HG03108 (cell line): Measurements from ENCODE around the gene RSPH3.

ENCODE experiments used
- ATAC-seq: cut with Tn5 transposase; IDR thresholded peaks from one replicate; pipeline ENCODE4 v1.9.1; 2021; ENCODE audit warnings: moderate library complexity; ENCODE audit not compliant: unreplicated experiment

The RSPH3 gene

DNA sequence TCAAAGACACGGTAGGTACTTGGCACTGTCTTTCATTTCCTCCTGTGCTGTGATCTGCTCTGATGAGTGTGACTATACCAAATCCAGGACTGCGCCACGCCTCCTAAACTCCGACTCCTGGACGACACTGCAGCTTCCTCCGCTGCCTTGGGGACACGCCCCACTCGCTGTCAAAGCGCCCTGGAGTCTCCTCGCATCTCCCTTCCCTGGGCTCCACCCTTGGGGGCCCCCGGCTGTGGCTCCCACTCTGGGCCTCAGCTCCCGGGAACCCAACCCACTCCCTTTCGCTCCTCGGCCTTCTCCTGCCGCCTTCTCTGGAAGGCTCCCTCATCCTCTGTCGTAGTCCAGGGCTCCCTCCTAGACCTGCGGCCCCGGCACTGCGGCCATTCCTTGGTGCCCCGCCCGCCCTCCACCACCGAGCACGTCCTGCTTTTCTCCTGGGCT is 61.2 kb downstream of the RSPH3 start:
- no peak for ATAC-seq

DNA sequence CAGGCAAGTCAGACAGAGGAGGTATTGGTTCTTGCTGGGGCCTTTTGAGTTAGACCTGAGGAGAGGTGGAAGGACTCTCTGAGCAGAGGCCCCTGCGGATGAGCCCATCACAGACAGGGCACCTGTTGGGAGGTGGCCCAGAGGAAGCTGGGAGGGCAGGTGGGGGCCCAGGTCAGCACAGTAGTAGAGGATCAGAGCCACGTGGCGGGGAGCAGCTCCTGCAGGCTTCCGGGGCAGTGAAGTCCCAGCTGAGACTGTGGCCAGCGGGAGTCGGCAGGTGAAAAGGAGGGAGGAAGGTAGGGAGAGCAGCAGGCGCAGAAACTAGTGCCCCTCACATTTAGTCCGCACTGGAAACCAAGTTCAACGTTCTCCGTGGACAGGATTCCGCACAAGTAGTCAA is 61.8 kb downstream of the RSPH3 start:
- no peak for ATAC-seq

DNA sequence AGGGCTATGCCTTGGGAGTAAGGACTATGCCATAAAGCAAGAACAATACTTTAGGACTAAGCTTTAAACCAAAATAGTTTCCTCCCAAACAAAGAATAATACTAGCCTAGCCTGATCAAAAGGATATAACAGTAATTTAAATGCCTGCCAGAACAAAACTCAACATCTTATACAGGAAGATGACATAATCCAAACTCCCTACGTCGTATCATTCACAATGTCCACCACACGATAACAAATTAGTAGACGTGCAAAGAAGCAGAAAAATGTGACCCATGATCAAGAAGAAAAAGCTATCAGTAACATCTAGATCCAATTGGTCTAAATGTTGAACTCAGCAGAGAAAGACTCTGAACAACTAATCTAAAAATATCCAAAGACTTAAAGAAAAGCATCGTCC is 65.8 kb downstream of the RSPH3 start:
- no peak for ATAC-seq

DNA sequence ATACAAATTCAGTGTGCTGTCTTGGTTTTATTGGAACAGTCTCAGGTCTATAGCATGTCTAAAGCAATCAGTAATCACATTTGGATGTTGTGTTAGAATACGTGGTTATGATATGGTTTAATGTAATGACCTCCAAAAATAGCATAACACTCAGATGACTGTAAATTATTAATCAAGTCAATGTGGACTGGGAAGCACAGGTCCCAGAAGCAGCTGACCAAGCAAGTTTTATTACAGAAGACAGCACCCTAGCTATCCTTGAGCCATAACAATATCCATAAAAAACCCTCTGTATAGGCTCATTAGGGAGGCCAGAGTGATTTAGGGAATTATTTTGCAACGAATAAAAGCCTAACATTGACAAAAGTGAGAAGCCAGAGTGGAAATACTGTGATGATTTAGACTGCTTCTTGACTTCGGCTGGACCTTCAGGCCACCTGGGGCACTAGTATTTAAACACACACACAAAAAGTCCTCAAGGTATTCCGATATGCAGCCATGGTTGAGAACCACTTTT is 66.9 kb downstream of the RSPH3 start:
- ATAC-seq = no peak

DNA sequence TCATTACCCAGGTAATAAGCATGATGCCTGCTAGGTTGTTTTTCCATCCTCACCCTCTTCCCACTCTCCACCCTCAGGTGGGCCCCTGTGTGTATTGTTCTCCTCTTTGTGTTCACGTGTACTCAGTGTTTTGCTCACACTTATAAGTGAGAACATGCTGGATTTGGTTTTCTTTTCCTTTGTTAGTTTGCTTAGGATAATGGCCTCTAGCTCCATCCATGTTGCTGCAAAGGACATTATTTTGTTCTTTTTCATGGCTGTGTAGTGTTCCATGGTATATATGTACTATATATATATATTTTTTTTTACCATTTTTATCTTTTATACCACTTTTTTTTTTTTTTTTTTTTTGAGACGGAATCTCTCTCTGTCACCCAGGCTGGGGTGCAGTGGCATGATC is 71.9 kb downstream of the RSPH3 start:
- ATAC-seq = no peak

DNA sequence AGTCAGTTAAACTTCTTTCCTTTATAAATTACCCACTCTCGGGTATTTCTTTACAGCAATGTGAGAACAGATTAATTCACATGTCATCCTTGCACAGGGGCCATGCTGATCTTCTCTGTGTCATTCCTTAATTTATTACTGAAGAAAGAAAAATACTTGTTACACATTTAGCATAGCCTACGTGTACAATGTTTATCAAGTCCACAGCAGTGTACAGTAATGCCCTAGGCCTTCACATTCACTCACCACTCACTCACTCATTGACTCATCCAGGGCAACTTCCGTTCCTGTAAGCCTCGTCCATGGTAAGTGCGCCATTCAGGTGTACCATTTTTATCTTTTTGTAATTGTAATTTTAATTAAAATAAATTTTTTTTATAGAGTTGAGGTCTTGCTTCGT is 73.6 kb downstream of the RSPH3 start:
- ATAC-seq = no peak

DNA sequence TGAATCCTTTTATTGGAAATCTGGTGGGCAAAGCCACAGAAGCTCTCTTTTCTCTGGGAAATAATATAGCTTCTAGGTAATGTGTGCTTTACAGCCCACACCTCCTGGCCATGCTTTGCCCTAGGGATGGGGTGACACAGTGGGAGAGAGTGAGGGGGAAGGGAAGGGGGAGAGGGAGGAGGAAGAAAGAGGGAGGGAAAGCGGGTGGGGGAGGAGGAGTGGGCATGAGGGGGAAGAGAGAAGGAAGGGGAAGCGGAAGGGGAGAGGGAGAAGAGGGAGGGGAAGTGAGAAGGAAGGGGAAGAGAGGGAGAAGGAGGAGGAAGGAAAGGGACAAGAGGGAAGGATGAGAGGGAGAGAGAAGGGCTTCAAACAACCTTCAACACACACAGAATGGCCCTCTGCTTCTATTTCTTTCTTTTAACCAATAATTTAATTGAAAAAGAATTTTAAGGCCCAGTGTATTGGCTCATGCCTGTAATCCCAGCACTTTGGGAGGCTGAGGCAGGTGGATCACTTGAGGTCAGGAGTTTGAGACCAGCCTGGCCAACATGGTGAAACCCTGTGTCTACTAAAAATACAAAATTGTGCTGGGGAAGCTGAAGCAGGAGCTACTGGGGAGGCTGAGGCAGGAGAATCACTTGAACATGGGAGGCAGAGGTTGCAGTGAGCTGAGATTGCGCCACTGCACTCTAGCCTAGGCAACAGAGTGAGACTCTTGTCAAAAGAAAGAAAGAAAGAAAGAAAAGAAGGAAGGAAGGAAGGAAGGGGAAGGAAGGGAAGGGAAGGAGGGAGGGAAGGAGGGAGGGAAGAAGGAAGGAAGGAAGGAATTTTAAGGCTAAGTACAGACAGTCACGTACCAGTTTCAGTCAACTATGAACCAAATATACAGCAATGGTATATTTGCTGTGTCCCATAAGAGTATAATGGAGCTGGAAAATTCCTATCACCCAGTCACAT is 75.2 kb downstream of the RSPH3 start:
- no peak for ATAC-seq

DNA sequence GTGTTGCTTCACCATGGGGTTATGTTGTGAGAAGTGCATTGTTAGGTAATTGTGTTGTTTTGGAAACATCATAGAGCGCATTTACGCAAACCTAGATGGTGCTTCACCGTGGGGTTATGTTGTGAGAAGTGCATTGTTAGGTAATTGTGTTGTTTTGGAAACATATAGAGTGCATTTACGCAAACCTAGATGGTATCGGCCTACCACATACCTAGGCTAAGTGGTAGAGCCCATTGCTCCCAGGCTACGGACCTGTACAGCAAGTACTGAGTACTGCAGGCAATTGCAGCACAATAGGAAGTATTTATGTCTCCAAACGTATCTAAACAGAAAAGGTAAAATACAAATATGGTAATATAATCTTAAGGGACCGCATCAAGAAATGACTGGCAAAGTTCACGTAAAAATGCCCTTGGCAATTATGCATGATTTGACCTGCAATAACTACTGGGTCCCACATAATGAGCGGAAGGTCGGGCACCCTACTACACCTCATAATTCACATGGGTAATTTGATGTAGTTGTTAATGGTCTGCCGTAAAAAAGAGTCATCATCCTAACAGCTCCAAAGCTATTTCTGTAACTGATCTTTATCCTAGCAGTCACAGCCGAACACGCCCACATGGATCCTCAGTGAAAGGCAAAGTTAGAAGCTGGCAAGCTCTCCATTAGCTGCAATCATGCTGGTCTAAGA is 76.0 kb downstream of the RSPH3 start:
- ATAC-seq = no peak
